Measurements from ENCODE around the gene FBH1. TPM values are rescaled to one million over a fixed set of nuclear protein-coding genes. Genes with fewer than 3 reads are reported as not detected.
A peak's percentile ranks its signal among the peaks of the same experiment; 100 is the strongest.
"Not testable (repeated sequence)": the region's sequence is repeated elsewhere in the genome, so short reads cannot be mapped to it uniquely, and the experiment has no call there.

The FBH1 gene
- 39.8 TPM for total RNA-seq

- peak; percentile 97 for DNase-seq
Observed at GRCh38 chr10:5889624-5890451, at the start of gene FBH1, which contains the start of gene ANKRD16. FBH1 (plus strand) TSS chr10:5890243; CDS start chr10:5890346, 103 bp downstream. ANKRD16 (minus strand) TSS chr10:5889893; CDS start chr10:5889354, 539 bp downstream.

- peak; percentile 49 for DNase-seq
Observed at GRCh38 chr10:5840314-5841307, 49.4 kb upstream of the FBH1 start.

GRCh38 chr10:5841965-5842364 is 48.1 kb upstream of the FBH1 start:
- DNase-seq: no peak

- DNase-seq: no peak
Observed at GRCh38 chr10:5843686-5844344, 46.2 kb upstream of the FBH1 start.

- DNase-seq: no peak
Observed at GRCh38 chr10:5844345-5845055, 45.5 kb upstream of the FBH1 start.

GRCh38 chr10:5846667-5847066 is 43.4 kb upstream of the FBH1 start:
- not testable (repeated sequence) for DNase-seq

- no peak for DNase-seq
Observed at GRCh38 chr10:5854131-5854475, 35.9 kb upstream of the FBH1 start.

GRCh38 chr10:5855979-5856700 is 33.9 kb upstream of the FBH1 start:
- no peak for DNase-seq

GRCh38 chr10:5856701-5857004 is 33.4 kb upstream of the FBH1 start:
- no peak for DNase-seq

- peak; percentile 20 for DNase-seq
Observed at GRCh38 chr10:5858811-5859210, 31.2 kb upstream of the FBH1 start.

GRCh38 chr10:5860066-5860465 is 30.0 kb upstream of the FBH1 start:
- no peak for DNase-seq

GRCh38 chr10:5862360-5862961 is 27.6 kb upstream of the FBH1 start:
- no peak for DNase-seq

GRCh38 chr10:5862981-5863685 is 26.9 kb upstream of the FBH1 start:
- not testable (repeated sequence) for DNase-seq

GRCh38 chr10:5866451-5867081 is 23.5 kb upstream of the FBH1 start:
- not testable (repeated sequence) for DNase-seq

GRCh38 chr10:5867091-5867615 is 22.9 kb upstream of the FBH1 start:
- not testable (repeated sequence) for DNase-seq

- DNase-seq: not testable (repeated sequence)
Observed at GRCh38 chr10:5868383-5868782, 21.7 kb upstream of the FBH1 start.

GRCh38 chr10:5869156-5869555 is 20.9 kb upstream of the FBH1 start:
- no peak for DNase-seq

GRCh38 chr10:5871596-5871995 is 18.4 kb upstream of the FBH1 start:
- DNase-seq: no peak

- peak; percentile 41 for DNase-seq
Observed at GRCh38 chr10:5873515-5873995, 16.5 kb upstream of the FBH1 start.
